ENCODE data around the gene TGFBR3.

The TGFBR3 gene

DNA sequence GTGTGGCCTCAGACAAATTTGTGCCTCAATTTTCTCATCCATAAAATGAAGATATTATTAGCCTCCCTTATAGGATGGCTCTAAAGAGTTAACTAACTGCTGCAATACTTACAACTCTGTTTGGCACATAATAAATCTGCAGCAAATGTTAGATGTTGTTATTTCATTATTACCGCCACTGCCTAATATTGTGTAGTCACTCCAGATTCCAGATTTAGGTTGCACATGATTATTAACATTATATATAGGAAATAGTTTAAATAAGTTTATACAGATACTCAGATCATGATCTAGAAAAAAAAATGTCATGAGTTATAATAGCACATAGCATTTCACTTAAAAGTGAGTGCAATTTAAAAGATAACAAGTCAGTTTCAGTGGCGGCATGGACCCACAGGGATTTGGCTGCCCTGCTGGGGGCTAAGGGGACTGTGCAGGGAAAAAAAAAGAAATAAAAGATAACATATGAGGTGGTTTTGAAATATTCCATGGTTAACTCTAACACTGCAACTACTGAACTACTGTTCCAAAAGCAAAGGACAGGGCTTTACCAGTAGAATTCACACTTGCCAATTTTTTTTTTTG is 170.4 kb downstream of the TGFBR3 start:
- no peaks in the 10 kb centered on the region for H3K9me3 ChIP-seq (ENCODE audit: control insufficient read depth, insufficient read depth, low read depth, low read length)
- no peaks in the 10 kb centered on the region for H3K4me1 ChIP-seq (ENCODE audit: control insufficient read depth, insufficient read depth, low read length)
- ChIA-PET POLR2A (interaction anchor here (0.7 kb wide), 1 partner anchor 227 kb away, joined by 3 read pairs; no protein-coding TSS in a partner anchor), CTCF (no interaction called here)
- TF ChIP-seq ZNF138 (tag by site-specific recombination; IDR thresholded peaks at IDR 0.05; ENCODE audit: borderline replicate concordance) (no peak), ZNF223 (tag by site-specific recombination; IDR thresholded peaks at IDR 0.05) (no peak), ZNF140 (tag by site-specific recombination; IDR thresholded peaks at IDR 0.05) (no peak), ZBTB6 (tag by site-specific recombination; IDR thresholded peaks at IDR 0.05) (no peak), ZNF530 (tag by site-specific recombination; IDR thresholded peaks at IDR 0.05; ENCODE audit: low read depth) (no peak)
- TF ChIP-seq, protein P1, sequence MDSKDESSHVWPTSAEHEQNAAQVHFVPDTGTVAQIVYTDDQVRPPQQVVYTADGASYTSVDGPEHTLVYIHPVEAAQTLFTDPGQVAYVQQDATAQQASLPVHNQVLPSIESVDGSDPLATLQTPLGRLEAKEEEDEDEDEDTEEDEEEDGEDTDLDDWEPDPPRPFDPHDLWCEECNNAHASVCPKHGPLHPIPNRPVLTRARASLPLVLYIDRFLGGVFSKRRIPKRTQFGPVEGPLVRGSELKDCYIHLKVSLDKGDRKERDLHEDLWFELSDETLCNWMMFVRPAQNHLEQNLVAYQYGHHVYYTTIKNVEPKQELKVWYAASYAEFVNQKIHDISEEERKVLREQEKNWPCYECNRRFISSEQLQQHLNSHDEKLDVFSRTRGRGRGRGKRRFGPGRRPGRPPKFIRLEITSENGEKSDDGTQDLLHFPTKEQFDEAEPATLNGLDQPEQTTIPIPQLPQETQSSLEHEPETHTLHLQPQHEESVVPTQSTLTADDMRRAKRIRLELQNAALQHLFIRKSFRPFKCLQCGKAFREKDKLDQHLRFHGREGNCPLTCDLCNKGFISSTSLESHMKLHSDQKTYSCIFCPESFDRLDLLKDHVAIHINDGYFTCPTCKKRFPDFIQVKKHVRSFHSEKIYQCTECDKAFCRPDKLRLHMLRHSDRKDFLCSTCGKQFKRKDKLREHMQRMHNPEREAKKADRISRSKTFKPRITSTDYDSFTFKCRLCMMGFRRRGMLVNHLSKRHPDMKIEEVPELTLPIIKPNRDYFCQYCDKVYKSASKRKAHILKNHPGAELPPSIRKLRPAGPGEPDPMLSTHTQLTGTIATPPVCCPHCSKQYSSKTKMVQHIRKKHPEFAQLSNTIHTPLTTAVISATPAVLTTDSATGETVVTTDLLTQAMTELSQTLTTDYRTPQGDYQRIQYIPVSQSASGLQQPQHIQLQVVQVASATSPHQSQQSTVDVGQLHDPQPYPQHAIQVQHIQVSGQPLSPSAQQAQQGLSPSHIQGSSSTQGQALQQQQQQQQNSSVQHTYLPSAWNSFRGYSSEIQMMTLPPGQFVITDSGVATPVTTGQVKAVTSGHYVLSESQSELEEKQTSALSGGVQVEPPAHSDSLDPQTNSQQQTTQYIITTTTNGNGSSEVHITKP (tag by site-specific recombination; IDR thresholded peaks at IDR 0.05): no peak
- H3K4me3 ChIP-seq (ENCODE audit: low read depth, low read length): no peak overlapping the region
- no peak overlapping the region for H3K27ac ChIP-seq (ENCODE audit: extremely low read depth, low read depth, low read length)
- peaks cover 0 to 42% of the 10 kb centered on the region in 2 experiments; a peak in 1 of 3 replicates for H3K36me3 ChIP-seq (ENCODE audit: control insufficient read depth in 2 of 2, insufficient read depth in 1 of 2, low read length in 2 of 2)

DNA sequence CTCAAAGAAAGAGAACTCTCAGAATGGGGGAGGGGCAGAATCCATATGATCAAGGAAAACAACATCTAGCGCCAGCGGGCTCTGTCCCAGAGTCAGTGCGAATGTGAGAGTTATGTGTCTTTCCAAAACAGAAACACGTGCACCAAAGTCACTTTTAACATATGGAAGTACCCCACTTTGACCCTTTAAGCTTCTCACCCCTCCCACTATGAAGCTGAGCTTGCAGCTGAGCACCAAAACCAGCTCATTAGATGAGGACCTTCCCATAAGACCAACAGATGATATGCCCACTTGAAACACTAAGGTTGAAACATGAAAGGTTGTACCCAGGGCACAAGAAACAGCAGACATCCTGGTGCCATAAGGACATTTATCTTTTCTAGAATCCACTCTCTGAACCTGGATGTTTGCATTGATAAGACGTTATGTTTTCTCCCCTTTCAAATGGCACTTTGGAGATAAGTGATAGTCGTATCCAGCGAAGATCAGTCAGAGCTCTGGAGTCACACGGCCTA is 171.0 kb downstream of the TGFBR3 start:
- H3K36me3 ChIP-seq (ENCODE audit: control insufficient read depth in 2 of 2, insufficient read depth in 1 of 2, low read length in 2 of 2): peaks cover 0 to 38% of the 10 kb centered on the region in 2 experiments; a peak in 1 of 3 replicates
- no peaks in the 10 kb centered on the region for H3K4me1 ChIP-seq (ENCODE audit: control insufficient read depth, insufficient read depth, low read length)
- H3K4me3 ChIP-seq (ENCODE audit: low read depth, low read length): no peak overlapping the region
- no peak overlapping the region for H3K27ac ChIP-seq (ENCODE audit: extremely low read depth, low read depth, low read length)
- ChIA-PET CTCF (no interaction called here), POLR2A (no interaction called here)
- TF ChIP-seq ZBTB1 (tag by site-specific recombination; IDR thresholded peaks at IDR 0.05): no peak
- no peak for TF ChIP-seq ZNF560 (tag by site-specific recombination; IDR thresholded peaks at IDR 0.05; ENCODE audit: borderline replicate concordance)
- no peak for TF ChIP-seq ZBTB17 (tag by site-specific recombination; IDR thresholded peaks at IDR 0.05)
- TF ChIP-seq GLIS2 (tag by site-specific recombination; IDR thresholded peaks at IDR 0.05): no peak
- no peak for TF ChIP-seq SP2 (tag by site-specific recombination; IDR thresholded peaks at IDR 0.05)
- TF ChIP-seq, protein P2, sequence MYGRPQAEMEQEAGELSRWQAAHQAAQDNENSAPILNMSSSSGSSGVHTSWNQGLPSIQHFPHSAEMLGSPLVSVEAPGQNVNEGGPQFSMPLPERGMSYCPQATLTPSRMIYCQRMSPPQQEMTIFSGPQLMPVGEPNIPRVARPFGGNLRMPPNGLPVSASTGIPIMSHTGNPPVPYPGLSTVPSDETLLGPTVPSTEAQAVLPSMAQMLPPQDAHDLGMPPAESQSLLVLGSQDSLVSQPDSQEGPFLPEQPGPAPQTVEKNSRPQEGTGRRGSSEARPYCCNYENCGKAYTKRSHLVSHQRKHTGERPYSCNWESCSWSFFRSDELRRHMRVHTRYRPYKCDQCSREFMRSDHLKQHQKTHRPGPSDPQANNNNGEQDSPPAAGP (tag by site-specific recombination; IDR thresholded peaks at IDR 0.05): no peak
- TF ChIP-seq TRIM28 (IDR thresholded peaks at IDR 0.05; ENCODE audit: borderline replicate concordance, low read length): no peak
- TF ChIP-seq SP3 (tag by site-specific recombination; IDR thresholded peaks at IDR 0.05): no peak
- TF ChIP-seq ZNF302 (tag by site-specific recombination; IDR thresholded peaks at IDR 0.05; ENCODE audit: low read depth): no peak
- no peak for TF ChIP-seq MYNN (tag by site-specific recombination; IDR thresholded peaks at IDR 0.05; ENCODE audit: borderline replicate concordance)
- TF ChIP-seq ZNF155 (tag by site-specific recombination; IDR thresholded peaks at IDR 0.05): no peak
- no peak for TF ChIP-seq ZBTB49 (tag by site-specific recombination; IDR thresholded peaks at IDR 0.05; ENCODE audit: low read depth)
- no peak for TF ChIP-seq ZNF157 (tag by site-specific recombination; IDR thresholded peaks at IDR 0.05)
- TF ChIP-seq, protein P3, sequence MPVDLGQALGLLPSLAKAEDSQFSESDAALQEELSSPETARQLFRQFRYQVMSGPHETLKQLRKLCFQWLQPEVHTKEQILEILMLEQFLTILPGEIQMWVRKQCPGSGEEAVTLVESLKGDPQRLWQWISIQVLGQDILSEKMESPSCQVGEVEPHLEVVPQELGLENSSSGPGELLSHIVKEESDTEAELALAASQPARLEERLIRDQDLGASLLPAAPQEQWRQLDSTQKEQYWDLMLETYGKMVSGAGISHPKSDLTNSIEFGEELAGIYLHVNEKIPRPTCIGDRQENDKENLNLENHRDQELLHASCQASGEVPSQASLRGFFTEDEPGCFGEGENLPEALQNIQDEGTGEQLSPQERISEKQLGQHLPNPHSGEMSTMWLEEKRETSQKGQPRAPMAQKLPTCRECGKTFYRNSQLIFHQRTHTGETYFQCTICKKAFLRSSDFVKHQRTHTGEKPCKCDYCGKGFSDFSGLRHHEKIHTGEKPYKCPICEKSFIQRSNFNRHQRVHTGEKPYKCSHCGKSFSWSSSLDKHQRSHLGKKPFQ (tag by site-specific recombination; IDR thresholded peaks at IDR 0.05): no peak
- no peak for TF ChIP-seq OSR2 (tag by site-specific recombination; IDR thresholded peaks at IDR 0.05)
- TF ChIP-seq, protein P1 (tag by site-specific recombination; IDR thresholded peaks at IDR 0.05): no peak
- no peaks in the 10 kb centered on the region for H3K9me3 ChIP-seq (ENCODE audit: control insufficient read depth, insufficient read depth, low read depth, low read length)
